Raji (cell line): ENCODE data around the gene PIP5KL1.

Experiments
- POLR2A ChIP-seq: IDR thresholded peaks from 2 replicates; pipeline ENCODE4 v1.6.1; 2011; ENCODE audit warnings: low read depth, low read length, control low read depth; ENCODE audit not compliant: insufficient read depth

The PIP5KL1 gene

GRCh38 chr9:127973169-127974000 is 42.8 kb upstream of the PIP5KL1 start:
- TF ChIP-seq POLR2A: no peak

- no peak for TF ChIP-seq POLR2A
Measured at GRCh38 chr9:127972236-127972871, 41.8 kb upstream of the PIP5KL1 start.

GRCh38 chr9:127971357-127972235 is 41.0 kb upstream of the PIP5KL1 start:
- TF ChIP-seq POLR2A: no peak

- TF ChIP-seq POLR2A: no peak
Measured at GRCh38 chr9:127970401-127971313, 40.1 kb upstream of the PIP5KL1 start.

- no peak for TF ChIP-seq POLR2A
Measured at GRCh38 chr9:127968700-127969383, 38.3 kb upstream of the PIP5KL1 start.

GRCh38 chr9:127968042-127968441 is 37.5 kb upstream of the PIP5KL1 start:
- no peak for TF ChIP-seq POLR2A

- TF ChIP-seq POLR2A: no peak
Measured at GRCh38 chr9:127967151-127967809, 36.7 kb upstream of the PIP5KL1 start.

- no peak for TF ChIP-seq POLR2A
Measured at GRCh38 chr9:127966416-127967150, 36.0 kb upstream of the PIP5KL1 start.

GRCh38 chr9:127965953-127966352 is 35.4 kb upstream of the PIP5KL1 start:
- no peak for TF ChIP-seq POLR2A

- TF ChIP-seq POLR2A: no peak
Measured at GRCh38 chr9:127963359-127964064, 32.9 kb upstream of the PIP5KL1 start.

- TF ChIP-seq POLR2A: no peak
Measured at GRCh38 chr9:127963041-127963358, 32.4 kb upstream of the PIP5KL1 start.

- no peak for TF ChIP-seq POLR2A
Measured at GRCh38 chr9:127962278-127962677, 31.7 kb upstream of the PIP5KL1 start.
